GM20431 (cell line): ENCODE data around the gene PRPF18.

Source experiments
- in situ Hi-C: fragments of 300-500 bp; cut with MseI, MboI; formaldehyde crosslinking; loops from one replicate; pipeline ENCODE4 v1.15.0; 2020; ENCODE audit warnings: low sequenced_read_pairs; ENCODE audit not compliant: unreplicated experiment

PRPF18 gene

DNA sequence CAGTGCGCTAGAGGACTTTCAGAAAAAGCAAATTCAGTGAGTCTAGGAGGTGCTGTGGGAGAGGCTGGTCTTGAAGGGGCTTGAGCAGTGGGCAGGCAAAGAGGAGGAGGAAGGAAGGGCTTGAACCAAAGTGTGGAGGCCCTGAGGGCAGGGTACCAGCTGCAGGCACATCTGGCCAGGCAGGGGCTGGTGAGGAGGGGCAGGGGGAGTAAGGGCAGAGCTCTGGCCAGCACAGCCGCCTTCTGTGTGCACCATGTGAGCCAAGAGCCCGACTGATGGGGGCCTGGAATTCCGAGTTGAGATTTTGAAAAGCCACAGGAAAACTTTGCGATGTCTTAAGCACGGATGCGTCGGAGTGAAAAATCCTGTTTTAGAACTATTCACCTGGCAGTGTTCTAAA, 74.5 kb downstream of the PRPF18 start:
- in situ Hi-C loops, result loop anchor here (5.0 kb wide), 1 partner anchor 116 kb away; no protein-coding TSS in a partner anchor

DNA sequence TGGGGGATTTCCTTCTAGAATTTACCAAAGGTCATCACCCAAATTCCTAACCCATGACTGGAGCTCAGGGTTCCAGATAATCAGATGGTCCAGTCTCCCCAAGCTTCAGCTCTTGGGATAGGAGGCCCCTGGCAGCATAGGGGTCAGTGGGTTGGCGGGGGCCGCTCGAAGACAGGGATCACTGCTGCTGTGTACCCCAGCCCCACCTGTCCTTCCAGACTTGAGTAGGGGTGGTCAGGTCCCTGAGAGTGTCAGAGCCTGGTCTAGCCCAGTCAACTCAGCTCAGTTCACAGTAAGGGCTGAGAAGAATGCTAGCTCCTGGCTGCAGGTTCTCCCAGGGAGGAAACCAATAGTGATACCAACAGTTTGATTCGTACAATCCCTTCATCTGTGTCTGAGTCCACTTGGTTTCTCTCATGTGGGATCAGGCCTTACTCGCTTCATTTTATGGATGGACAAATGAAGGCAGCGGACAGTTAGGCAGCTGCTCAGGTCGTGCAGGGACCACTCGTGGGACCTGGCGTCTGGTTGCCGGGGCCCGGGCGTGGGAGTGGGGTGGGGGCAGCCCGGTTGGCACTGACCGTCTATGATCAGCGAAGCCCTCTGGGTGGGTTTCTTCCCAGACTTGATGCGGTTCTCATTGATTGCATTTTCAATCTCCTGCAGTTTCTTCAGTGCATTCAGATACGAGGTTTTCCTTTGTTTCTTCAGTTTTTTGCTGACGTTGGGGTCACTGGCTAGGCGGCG, 78.9 kb downstream of the PRPF18 start:
- in situ Hi-C loops, result no loop called here

DNA sequence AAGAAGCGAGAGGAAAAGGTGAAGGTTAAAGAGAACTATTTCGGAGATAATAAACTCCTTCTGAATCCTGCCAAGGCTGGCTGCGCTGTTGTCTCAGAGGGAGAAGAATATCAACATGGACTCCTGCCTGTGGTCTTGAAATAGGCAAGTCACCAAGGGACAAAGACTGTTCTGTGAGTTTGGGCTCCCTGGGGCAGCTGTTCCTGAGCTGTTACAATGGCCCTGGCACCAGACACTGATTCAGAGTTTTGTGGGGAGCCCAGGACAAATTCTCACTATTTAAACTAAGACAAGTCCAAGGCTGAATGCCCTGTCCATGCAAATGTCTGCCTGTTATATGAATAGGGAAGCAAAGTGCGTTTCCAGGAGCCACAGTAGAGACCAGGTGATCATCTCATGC, 81.4 kb downstream of the PRPF18 start:
- in situ Hi-C loops, result no loop called here

DNA sequence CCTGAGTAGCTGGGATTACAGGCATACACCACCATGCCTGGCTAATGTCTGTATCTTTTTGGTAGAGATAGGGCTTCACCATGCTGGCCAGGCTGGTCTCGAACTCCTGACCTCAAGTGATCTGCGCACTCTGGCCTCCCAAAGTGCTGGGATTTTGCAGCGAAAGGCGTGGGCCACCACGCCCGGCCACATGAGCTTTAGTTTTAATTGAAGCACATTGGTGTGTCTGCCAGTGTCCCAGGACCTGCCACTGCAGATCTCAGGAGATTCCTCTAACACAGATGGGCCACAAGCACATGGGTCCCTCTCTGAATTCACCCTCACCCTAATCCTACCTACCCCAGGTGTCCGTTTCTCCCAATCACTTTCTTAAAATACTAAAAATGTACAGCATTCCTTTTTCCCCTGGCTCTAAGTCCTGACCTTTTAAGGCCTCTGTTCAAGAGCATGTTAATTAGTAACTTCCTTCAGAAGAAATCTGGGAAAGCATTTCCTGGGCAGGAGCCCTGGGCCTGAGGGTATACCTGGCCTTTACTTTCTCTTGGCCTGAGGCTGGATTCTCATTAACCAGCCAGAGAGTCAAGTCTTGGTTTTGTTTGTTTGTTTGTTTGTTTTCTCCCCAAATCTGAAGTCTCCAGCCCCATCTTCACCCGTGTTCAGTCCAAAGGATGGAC, 82.6 kb downstream of the PRPF18 start:
- in situ Hi-C loops, result no loop called here

DNA sequence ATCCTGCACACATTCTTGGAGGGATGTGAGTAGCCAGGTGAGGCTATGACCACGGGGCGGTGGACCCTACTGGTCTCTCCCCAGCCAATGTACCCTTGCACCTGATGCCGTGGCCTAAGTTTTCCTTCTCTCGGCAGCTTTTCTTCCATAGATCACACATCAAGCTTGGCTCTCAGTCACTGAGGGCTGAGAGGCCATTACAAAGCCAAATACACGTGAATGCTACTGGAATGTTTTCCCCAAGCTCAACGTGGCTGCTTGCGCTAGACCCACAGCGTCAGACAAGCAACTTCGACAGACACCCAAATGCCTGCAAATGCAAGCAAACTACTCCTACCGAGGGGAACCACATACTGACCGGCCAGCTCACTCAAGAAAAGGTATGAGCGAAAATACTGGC, 83.1 kb downstream of the PRPF18 start:
- in situ Hi-C loops, result no loop called here

DNA sequence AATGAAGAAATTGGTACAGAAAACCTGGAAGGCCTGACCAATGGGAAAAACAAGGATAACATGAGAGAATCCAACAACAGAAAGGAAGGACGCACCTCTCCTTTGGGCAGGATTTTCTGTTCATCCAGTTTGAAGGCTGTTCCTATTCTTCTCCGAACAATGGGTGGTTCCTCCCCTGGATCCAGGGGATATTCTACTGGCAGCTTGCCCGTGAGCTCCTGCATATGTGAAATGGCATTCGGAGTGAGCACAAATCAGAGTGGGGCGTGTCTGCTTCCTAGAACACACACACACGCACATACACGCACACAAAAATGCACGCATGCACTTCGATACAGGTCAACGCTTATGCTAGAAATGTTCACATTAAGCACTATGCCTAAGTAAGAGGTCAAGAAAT, 83.5 kb downstream of the PRPF18 start:
- in situ Hi-C loops, result no loop called here

DNA sequence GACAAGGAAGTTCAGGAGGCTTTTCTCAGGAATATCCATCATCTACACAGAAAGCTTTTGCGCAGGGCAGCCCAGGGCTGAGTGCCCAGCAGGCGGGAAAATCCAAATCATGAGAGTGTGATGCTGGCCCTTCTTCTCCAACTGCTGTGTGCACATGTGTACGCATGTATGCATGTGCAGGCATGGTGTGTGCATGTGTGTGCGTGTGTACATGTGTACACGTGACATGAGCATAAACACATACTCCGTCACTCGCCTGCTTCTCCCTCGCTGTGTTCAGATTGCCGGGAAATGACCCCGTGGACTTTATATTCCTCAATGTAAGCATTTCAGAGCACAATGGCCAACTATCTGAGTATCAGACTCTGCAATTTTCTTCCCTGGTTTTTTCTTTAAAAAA, 85.1 kb downstream of the PRPF18 start:
- in situ Hi-C loops, result no loop called here

DNA sequence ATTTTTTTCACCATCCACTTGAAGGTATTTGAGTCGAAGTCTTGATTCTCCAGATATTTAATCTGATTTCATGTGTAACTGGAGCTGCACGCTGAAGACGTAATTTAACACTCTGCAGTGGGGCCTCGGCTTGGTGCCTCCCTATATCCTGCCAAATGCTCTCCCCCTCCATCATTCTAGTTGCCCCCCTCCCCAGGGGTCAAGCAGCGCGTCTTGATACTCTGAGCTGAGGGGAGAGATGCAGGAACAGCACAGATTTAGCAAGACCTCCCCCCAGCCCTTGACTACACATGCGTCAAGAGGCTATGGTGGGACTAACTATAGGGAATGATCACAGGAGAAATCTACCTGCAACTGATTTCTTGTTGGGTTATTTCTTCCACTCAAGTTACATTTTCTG, 85.8 kb downstream of the PRPF18 start:
- in situ Hi-C loops, result no loop called here

DNA sequence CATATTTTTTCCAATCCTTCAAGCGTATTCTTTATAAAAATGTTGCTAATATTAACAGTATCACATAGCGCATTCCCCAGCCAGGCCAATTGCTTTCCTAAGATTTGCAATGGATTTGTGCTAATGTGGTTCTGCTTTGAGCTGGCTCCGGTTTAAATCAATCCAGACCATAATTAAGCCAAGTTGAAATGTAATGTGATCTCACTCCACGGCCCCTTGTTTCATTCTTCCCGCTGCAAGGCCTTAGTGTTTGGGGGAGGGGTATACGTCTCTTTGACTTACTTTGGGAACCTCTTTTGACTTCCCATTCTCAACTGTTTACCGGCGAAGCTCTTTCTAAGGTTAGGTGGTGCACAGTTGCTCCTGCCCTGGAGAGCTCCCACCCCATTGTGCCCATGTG, 86.4 kb downstream of the PRPF18 start:
- in situ Hi-C loops, result no loop called here

DNA sequence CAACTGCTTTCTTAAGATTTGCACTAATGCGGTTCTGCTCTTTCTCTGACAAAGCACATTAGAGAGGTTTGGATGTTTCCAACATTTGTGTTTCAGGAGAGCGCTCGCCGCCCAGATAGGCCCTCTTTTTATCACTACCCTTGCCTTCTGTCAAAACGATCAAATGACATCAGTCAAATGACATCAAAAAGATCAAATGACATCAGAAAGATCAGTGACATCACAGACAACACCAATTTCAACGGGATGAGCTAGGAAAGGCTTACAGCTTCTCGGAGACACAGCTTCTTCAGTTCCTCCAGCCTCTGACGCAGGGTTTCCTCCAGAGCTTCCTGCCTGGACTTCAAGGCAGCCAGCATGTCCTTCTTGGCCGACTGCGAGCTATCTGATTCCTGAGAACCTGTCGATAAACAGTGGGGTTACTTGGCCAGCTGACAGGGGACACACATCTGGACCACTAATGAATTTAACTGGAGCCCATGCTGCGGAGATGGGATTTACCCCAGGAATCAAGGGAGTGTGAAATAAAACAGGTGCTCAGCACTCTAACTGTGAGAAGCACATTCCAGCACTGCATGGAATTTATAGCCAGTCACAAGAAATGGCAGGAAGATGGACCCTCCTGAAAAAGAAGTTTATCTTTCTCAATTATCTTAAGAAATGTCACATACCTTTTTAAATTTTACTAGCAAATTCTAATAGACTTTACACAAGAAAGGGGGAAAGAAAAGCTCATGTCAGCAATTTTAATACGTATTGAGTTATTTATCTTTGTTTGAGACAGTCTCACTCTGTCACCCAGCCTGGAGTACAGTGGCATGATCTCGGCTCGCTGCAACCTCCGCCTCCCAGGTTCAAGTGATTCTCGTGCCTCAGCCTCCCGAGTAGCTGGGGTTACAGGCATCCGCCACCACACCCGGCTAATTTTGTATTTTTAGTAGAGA, 88.2 kb downstream of the PRPF18 start:
- in situ Hi-C loops, result no loop called here

DNA sequence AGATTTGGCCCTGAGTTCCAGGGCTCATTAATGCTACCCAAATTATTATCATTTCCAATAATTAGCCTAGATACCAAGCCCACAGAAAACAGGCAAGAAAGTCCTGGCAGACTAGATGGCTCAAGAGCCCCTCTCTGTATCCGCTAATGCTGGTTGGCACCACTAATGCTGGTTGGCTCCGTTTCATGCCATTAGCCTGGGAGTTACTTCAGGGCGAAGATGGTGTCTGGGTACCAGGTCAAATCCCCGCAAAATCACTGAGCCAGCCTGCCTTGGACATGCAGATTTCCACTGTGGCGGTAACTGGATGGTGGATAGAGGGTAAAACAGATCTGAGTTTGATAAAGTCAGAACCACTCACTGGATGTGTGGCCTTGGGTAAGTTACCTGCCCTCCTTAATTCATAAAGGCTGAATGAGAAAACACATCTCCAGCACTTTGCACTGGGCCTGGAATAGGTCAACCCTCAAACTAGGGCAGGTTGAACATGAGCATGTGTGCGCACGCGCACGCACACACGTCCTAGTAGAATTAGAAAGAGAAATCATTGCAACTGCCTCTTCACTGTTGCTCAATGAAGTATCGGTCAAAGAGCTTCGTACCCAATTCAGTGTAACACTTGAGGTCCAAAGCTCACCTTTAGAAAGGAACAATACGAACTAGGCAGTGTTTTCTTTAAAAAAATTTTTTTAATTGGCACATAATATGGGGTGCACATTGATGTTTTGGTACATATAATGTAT, 91.5 kb downstream of the PRPF18 start:
- in situ Hi-C loops, result no loop called here
